GM23338 (cell line): ENCODE data around the gene PIF1. TPM values are rescaled to one million over a fixed set of nuclear protein-coding genes. Genes with fewer than 3 reads are reported as not detected.

Experiments used
- ATAC-seq: fragments of 200-7000 bp; cut with Tn5 transposase; 3 replicates; pipeline ENCODE4 v1.9.1; 2020
- DNase-seq: peaks from one replicate; pipeline ENCODE4 v3.0.0-alpha.2; 2015; ENCODE audit warnings: low spot score
- H2AFZ ChIP-seq: fragments of 200-600 bp; sonication (generic); 2 replicates; pipeline ENCODE4 v1.8.0; 2016; ENCODE audit warnings: antibody characterized with exemption, mild to moderate bottlenecking, moderate library complexity
- H3F3A ChIP-seq: fragments of 200-600 bp; sonication (generic); replicated peaks from 2 replicates; pipeline ENCODE4 v1.8.0; 2017; ENCODE audit warnings: antibody characterized with exemption, mixed run types, low read depth
- H3K27ac ChIP-seq: fragments of 200-600 bp; sonication (generic); 2 replicates; pipeline ENCODE4 v1.6.1; 2016; ENCODE audit warnings: low read depth
- H3K27me3 ChIP-seq: fragments of 200-600 bp; sonication (generic); 2 replicates; pipeline ENCODE4 v1.8.0; 2016; ENCODE audit warnings: mild to moderate bottlenecking, mixed run types, moderate library complexity; ENCODE audit not compliant: insufficient read depth
- H3K36me3 ChIP-seq: fragments of 200-600 bp; sonication (generic); 2 replicates; pipeline ENCODE4 v1.8.0; 2016; ENCODE audit warnings: mild to moderate bottlenecking; ENCODE audit not compliant: insufficient read depth
- H3K4me1 ChIP-seq: fragments of 200-600 bp; sonication (generic); 2 replicates; pipeline ENCODE4 v1.8.0; 2016; ENCODE audit warnings: mild to moderate bottlenecking, moderate library complexity; ENCODE audit not compliant: insufficient read depth
- H3K4me2 ChIP-seq: fragments of 200-600 bp; sonication (generic); 2 replicates; pipeline ENCODE4 v1.7.1; 2017; ENCODE audit warnings: mixed run types
- H3K4me3 ChIP-seq: fragments of 200-600 bp; sonication (generic); 2 replicates; pipeline ENCODE4 v1.6.1; 2016; ENCODE audit warnings: mixed run types
- H3K79me2 ChIP-seq: fragments of 200-600 bp; sonication (generic); replicated peaks from 2 replicates; pipeline ENCODE4 v1.8.0; 2017; ENCODE audit warnings: mild to moderate bottlenecking; ENCODE audit not compliant: insufficient read depth
- H3K9me2 ChIP-seq: fragments of 200-600 bp; sonication (generic); 2 replicates; pipeline ENCODE4 v1.8.0; 2017; ENCODE audit not compliant: insufficient read depth
- H4K20me1 ChIP-seq: fragments of 200-600 bp; sonication (generic); replicated peaks from 2 replicates; pipeline ENCODE4 v1.8.0; 2017; ENCODE audit warnings: mild to moderate bottlenecking; ENCODE audit not compliant: insufficient read depth
- H3K27ac Mint-ChIP-seq: 2 replicates; pipeline ENCODE4 v1.8.0; 2020; ENCODE audit warnings: inconsistent platforms, mild to moderate bottlenecking, moderate library complexity, mixed read lengths
- H3K27me3 Mint-ChIP-seq: 3 replicates; pipeline ENCODE4 v1.8.0; 2022; ENCODE audit warnings: low read depth, mild to moderate bottlenecking, moderate library complexity, mixed read lengths, inconsistent platforms; ENCODE audit not compliant: insufficient read depth, poor library complexity
- H3K36me3 Mint-ChIP-seq: 3 replicates; pipeline ENCODE4 v1.8.0; 2021; ENCODE audit warnings: low read depth, mild to moderate bottlenecking, inconsistent platforms, moderate library complexity, mixed read lengths
- H3K4me1 Mint-ChIP-seq: 3 replicates; pipeline ENCODE4 v1.8.0; 2020; ENCODE audit warnings: mild to moderate bottlenecking, inconsistent platforms, mixed read lengths
- H3K4me3 Mint-ChIP-seq: 3 replicates; pipeline ENCODE4 v1.8.0; 2021; ENCODE audit warnings: moderate library complexity, mild to moderate bottlenecking, inconsistent platforms, mixed read lengths
- H3K9me3 Mint-ChIP-seq: 3 replicates; pipeline ENCODE4 v1.8.0; 2020; ENCODE audit warnings: moderate library complexity, mild to moderate bottlenecking, inconsistent platforms, mixed read lengths
- CREB1 ChIP-seq: fragments of 250-450 bp; sonication (Bioruptor Pico); IDR thresholded peaks from 2 replicates; pipeline ENCODE4 v1.5.0; 2020; ENCODE audit warnings: low read depth, mild to moderate bottlenecking, moderate library complexity
- EZH2 ChIP-seq: fragments of 200-600 bp; sonication (generic); IDR thresholded peaks from one replicate; pipeline ENCODE4 v1.8.0; 2017; ENCODE audit warnings: antibody characterized with exemption, mild to moderate bottlenecking, low read depth; ENCODE audit not compliant: unreplicated experiment
- JUNB ChIP-seq: IDR thresholded peaks from one replicate; pipeline ENCODE4 v1.6.1; 2016; ENCODE audit warnings: antibody characterized with exemption; ENCODE audit not compliant: unreplicated experiment
- NANOG ChIP-seq: IDR thresholded peaks from 2 replicates; pipeline ENCODE4 v1.6.1; 2016; ENCODE audit warnings: antibody characterized with exemption, borderline replicate concordance
- POLR2AphosphoS5 ChIP-seq: IDR thresholded peaks from 2 replicates; pipeline ENCODE4 v1.6.1; 2016; ENCODE audit warnings: antibody characterized with exemption, low read depth
- REST ChIP-seq: IDR thresholded peaks from one replicate; pipeline ENCODE4 v1.6.1; 2018; ENCODE audit warnings: antibody characterized with exemption; ENCODE audit not compliant: unreplicated experiment
- STAT1 ChIP-seq: IDR thresholded peaks from one replicate; pipeline ENCODE4 v1.6.1; 2016; ENCODE audit warnings: antibody characterized with exemption; ENCODE audit not compliant: unreplicated experiment
- ZNF114 ChIP-seq: fragments of 250-450 bp; sonication (Bioruptor Pico); IDR thresholded peaks from 2 replicates; pipeline ENCODE4 v1.5.0; 2020; ENCODE audit warnings: mild to moderate bottlenecking, moderate library complexity
- ZNF331 ChIP-seq: fragments of 250-450 bp; sonication (Bioruptor Pico); IDR thresholded peaks from 2 replicates; pipeline ENCODE4 v1.5.0; 2020; ENCODE audit warnings: low read depth, mild to moderate bottlenecking, moderate library complexity
- ZNF462 ChIP-seq: fragments of 250-450 bp; sonication (Bioruptor Pico); IDR thresholded peaks from 2 replicates; pipeline ENCODE4 v1.5.0; 2020; ENCODE audit warnings: mild to moderate bottlenecking, moderate library complexity
- polyA plus RNA-seq: library from polyadenylated mRNA; unstranded; fragments of >200 nt; fragmentation: Nextera tagmentation; extraction: Ambion mirVana; gene quantifications from 2 replicates; pipeline ENCODE4 v1.2.1, GENCODE V29; 2016
- total RNA-seq: library from RNA; depleted of rRNA; stranded (reverse); fragments of >200 nt; shearing (Covaris generic); gene quantifications from 2 replicates; pipeline ENCODE4 v1.2.3, GENCODE V29; 2014
- TF ChIP-seq, protein P1 (sequence below): IDR thresholded peaks from 2 replicates; pipeline ENCODE4 v1.6.1; 2016; ENCODE audit warnings: antibody characterized with exemption

PIF1 gene
- total and polyA plus RNA-seq, 2 experiments from 2014 or later: 116 to 200 TPM

GRCh38 chr15:64847448-64847847 lies 22.0 kb upstream of the PIF1 start:
- Histone ChIP-seq H3K4me3 (no peak overlapping the region), H2AFZ (no peak overlapping the region), H4K20me1 (peaks cover 87% of the 10 kb centered on the region), H3K27ac (no peak overlapping the region), H3F3A (peaks cover 26% of the 10 kb centered on the region), H3K4me1 (peaks cover 75% of the 10 kb centered on the region), H3K4me2 (0 out of 2 replicates have a peak overlapping the region, but pooled peaks have one; percentile 38), H3K36me3 (peaks cover 13% of the 10 kb centered on the region; the same call in 1 of the 2 replicates), H3K9me2 (no peaks in the 10 kb centered on the region), H3K79me2 (peaks cover 93% of the 10 kb centered on the region), H3K27me3 (no peaks in the 10 kb centered on the region)
- no peak for DNase-seq
- H3K4me3 Mint-ChIP-seq: no peak overlapping the region
- peaks cover 9% of the 10 kb centered on the region for H3K27me3 Mint-ChIP-seq
- H3K27ac Mint-ChIP-seq: peak overlapping the region; percentile 75
- TF ChIP-seq CREB1: no peak
- no peak for TF ChIP-seq EZH2
- no peak for TF ChIP-seq POLR2AphosphoS5
- no peak for ATAC-seq
- H3K36me3 Mint-ChIP-seq: peaks cover 35% of the 10 kb centered on the region
- no peaks in the 10 kb centered on the region for H3K9me3 Mint-ChIP-seq
- peaks cover 72% of the 10 kb centered on the region for H3K4me1 Mint-ChIP-seq

DNA sequence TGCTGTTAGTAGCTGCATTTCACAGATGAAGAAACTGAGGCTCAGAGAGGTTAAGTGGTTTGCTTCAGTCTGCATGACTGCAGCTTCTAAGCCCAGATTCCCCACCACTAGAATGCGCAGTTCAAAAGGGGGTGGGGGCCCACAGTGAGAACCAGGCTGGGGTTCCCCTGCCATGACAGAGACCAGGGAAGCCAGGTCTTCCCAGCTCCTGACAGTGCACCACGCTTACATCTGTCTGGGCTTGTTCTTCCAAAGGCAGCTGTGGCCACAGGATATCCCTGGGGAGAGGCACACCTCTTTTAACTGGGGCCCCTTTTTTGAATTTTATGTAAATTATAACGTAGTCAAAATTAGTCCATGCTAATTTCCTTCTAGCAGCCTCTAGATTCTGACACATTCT lies 21.6 kb upstream of the PIF1 start:
- Histone ChIP-seq H2AFZ (no peak overlapping the region), H3K4me1 (peaks cover 70% of the 10 kb centered on the region), H3K27me3 (no peaks in the 10 kb centered on the region), H3K4me2 (peak overlapping the region; percentile 38; the same call in 1 of the 2 replicates), H3K9me2 (no peaks in the 10 kb centered on the region), H3K79me2 (peaks cover 93% of the 10 kb centered on the region), H3K27ac (no peak overlapping the region), H3F3A (peaks cover 27% of the 10 kb centered on the region), H3K4me3 (no peak overlapping the region), H4K20me1 (peaks cover 84% of the 10 kb centered on the region), H3K36me3 (peaks cover 13% of the 10 kb centered on the region; the same call in 1 of the 2 replicates)
- peaks cover 32% of the 10 kb centered on the region for H3K36me3 Mint-ChIP-seq
- no peaks in the 10 kb centered on the region for H3K9me3 Mint-ChIP-seq
- no peak for ATAC-seq
- H3K27me3 Mint-ChIP-seq: peaks cover 13% of the 10 kb centered on the region
- peak overlapping the region; percentile 75; the same call in 1 of the 2 replicates for H3K27ac Mint-ChIP-seq
- H3K4me1 Mint-ChIP-seq: peaks cover 70% of the 10 kb centered on the region
- H3K4me3 Mint-ChIP-seq: no peak overlapping the region
- DNase-seq: no peak
- TF ChIP-seq, protein P1, sequence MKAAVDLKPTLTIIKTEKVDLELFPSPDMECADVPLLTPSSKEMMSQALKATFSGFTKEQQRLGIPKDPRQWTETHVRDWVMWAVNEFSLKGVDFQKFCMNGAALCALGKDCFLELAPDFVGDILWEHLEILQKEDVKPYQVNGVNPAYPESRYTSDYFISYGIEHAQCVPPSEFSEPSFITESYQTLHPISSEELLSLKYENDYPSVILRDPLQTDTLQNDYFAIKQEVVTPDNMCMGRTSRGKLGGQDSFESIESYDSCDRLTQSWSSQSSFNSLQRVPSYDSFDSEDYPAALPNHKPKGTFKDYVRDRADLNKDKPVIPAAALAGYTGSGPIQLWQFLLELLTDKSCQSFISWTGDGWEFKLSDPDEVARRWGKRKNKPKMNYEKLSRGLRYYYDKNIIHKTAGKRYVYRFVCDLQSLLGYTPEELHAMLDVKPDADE: no peak
- no peak for TF ChIP-seq JUNB
- TF ChIP-seq EZH2: no peak
- TF ChIP-seq STAT1: no peak
- no peak for TF ChIP-seq ZNF114 (CRISPR knock-in tag)
- TF ChIP-seq ZNF462 (CRISPR knock-in tag): no peak
- TF ChIP-seq ZNF331 (CRISPR knock-in tag): no peak
- no peak for TF ChIP-seq CREB1
- TF ChIP-seq NANOG: no peak
- TF ChIP-seq POLR2AphosphoS5: no peak
- no peak for TF ChIP-seq REST
